Keratinocyte (primary cell): ENCODE data around the gene MAP3K3. TPM values are rescaled to one million over a fixed set of nuclear protein-coding genes. Genes with fewer than 3 reads are reported as not detected.

Experiments
- DNase-seq: peaks from one replicate; pipeline ENCODE4 v3.0.0-alpha.2; 2011; ENCODE audit warnings: low read depth, missing footprints, low spot score
- FAIRE-seq: peaks from 2 replicates; lab custom pipeline; 2011; peaks lifted over from hg19 to GRCh38; lab: Jason Lieb, UNC
- H2AFZ ChIP-seq: 2 replicates; pipeline ENCODE4 v1.6.0; 2012; ENCODE audit warnings: low read length, control low read depth, inconsistent platforms; ENCODE audit not compliant: control insufficient read depth
- H3K27ac ChIP-seq: 2 replicates; pipeline ENCODE4 v1.5.1; 2011; ENCODE audit warnings: low read length; ENCODE audit not compliant: control insufficient read depth, insufficient read depth
- H3K27me3 ChIP-seq: 3 replicates; pipeline ENCODE4 v1.6.0; 2011; ENCODE audit warnings: low read length; ENCODE audit not compliant: control insufficient read depth, insufficient read depth; ENCODE audit errors: extremely low read depth
- H3K36me3 ChIP-seq, 2 experiments: 2 replicates in 1 of 2; 3 replicates in 1 of 2; pipeline ENCODE4 v1.5.1; 2011; ENCODE audit warnings: low read length in 2 of 2, mild to moderate bottlenecking in 1 of 2; ENCODE audit not compliant: control insufficient read depth in 2 of 2, insufficient read depth in 2 of 2; ENCODE audit errors: extremely low read depth in 1 of 2
- H3K4me1 ChIP-seq: 3 replicates; pipeline ENCODE4 v1.5.1; 2011; ENCODE audit warnings: low read length; ENCODE audit not compliant: control insufficient read depth, insufficient read depth; ENCODE audit errors: extremely low read depth
- H3K4me2 ChIP-seq: 3 replicates; pipeline ENCODE4 v1.6.0; 2011; ENCODE audit warnings: low read depth, low read length; ENCODE audit not compliant: control insufficient read depth, insufficient read depth; ENCODE audit errors: extremely low read depth
- H3K4me3 ChIP-seq, 3 experiments: fragments of 200-600 bp in 1 of 3; sonication (generic) in 1 of 3; 2 replicates in 2 of 3; 3 replicates in 1 of 3; pipeline ENCODE4 v1.5.1; 2011 to 2016; ENCODE audit warnings: low read length in 3 of 3, mild to moderate bottlenecking in 3 of 3, control low read depth in 2 of 3, inconsistent platforms in 1 of 3, low read depth in 1 of 3, mixed read lengths in 1 of 3, mixed run types in 1 of 3, moderate library complexity in 1 of 3; ENCODE audit not compliant: control insufficient read depth in 2 of 3, insufficient read depth in 2 of 3; ENCODE audit errors: extremely low read depth in 1 of 3
- H3K79me2 ChIP-seq: 2 replicates; pipeline ENCODE4 v1.6.0; 2012; ENCODE audit warnings: low read length; ENCODE audit not compliant: control insufficient read depth, insufficient read depth
- H3K9ac ChIP-seq: 3 replicates; pipeline ENCODE4 v1.6.0; 2011; ENCODE audit warnings: low read length; ENCODE audit not compliant: control insufficient read depth, insufficient read depth; ENCODE audit errors: extremely low read depth
- H3K9me1 ChIP-seq: 3 replicates; pipeline ENCODE4 v1.6.0; 2011; ENCODE audit warnings: low read length; ENCODE audit not compliant: control insufficient read depth, insufficient read depth; ENCODE audit errors: extremely low read depth
- H3K9me3 ChIP-seq: 2 replicates; pipeline ENCODE4 v1.5.1; 2012; ENCODE audit warnings: low read depth, low read length; ENCODE audit not compliant: control insufficient read depth
- H4K20me1 ChIP-seq: 3 replicates; pipeline ENCODE4 v1.6.0; 2011; ENCODE audit warnings: low read length; ENCODE audit not compliant: control insufficient read depth, insufficient read depth; ENCODE audit errors: extremely low read depth
- CTCF ChIP-seq, 3 experiments: IDR thresholded peaks in 1 of 3; conservative IDR thresholded peaks in 1 of 3; optimal IDR thresholded peaks in 1 of 3; 2 replicates in 2 of 3; 3 replicates in 1 of 3; pipeline versions ENCODE3 to v1.5.1; 2011; ENCODE audit warnings: low read length in 3 of 3, mild to moderate bottlenecking in 3 of 3, moderate library complexity in 2 of 3, control low read depth in 1 of 3, inconsistent platforms in 1 of 3; ENCODE audit not compliant: insufficient read depth in 2 of 3; ENCODE audit errors: extremely low read depth in 1 of 3
- EZH2 ChIP-seq: IDR thresholded peaks from one replicate; pipeline ENCODE4 v1.6.1; 2012; ENCODE audit warnings: inconsistent platforms, mild to moderate bottlenecking, low read length, moderate library complexity
- dilution Hi-C: fragments of 300-500 bp; cut with MboI; formaldehyde crosslinking; loops from one replicate; pipeline ENCODE4 v1.7.0; 2020; ENCODE audit warnings: low sequenced_read_pairs; ENCODE audit not compliant: extremely low pct_ligation_motif_present
- polyA plus RNA-seq, 5 experiments: library from polyadenylated mRNA; depleted of rRNA in 3 of 5; stranded (reverse) in 3 of 5; stranded (forward) in 1 of 5; unstranded in 1 of 5; fragments of >200 nt; gene quantifications; 1 replicate in 1 of 5; 2 replicates in 3 of 5; 3 replicates in 1 of 5; pipeline versions ENCODE4 v1.2.1 to v1.2.3, GENCODE V29; 2011 to 2012; ENCODE audit warnings: missing spikeins in 2 of 5, low read depth in 1 of 5, low replicate concordance in 1 of 5

The MAP3K3 gene
- polyA plus RNA-seq, 1 donor (not counting 4 experiments of a cell fraction or from before 2014, with no cell fraction given), result 9.8 TPM

- Histone ChIP-seq H3K79me2 (no peaks in the 10 kb centered on the region), H3K9ac (no peak overlapping the region), H2AFZ (no peak overlapping the region), H4K20me1 (no peaks in the 10 kb centered on the region), H3K9me3 (no peaks in the 10 kb centered on the region), H3K27ac (no peak overlapping the region), H3K27me3 (no peaks in the 10 kb centered on the region), H3K4me2 (no peak overlapping the region), H3K4me1 (no peaks in the 10 kb centered on the region), H3K9me1 (no peaks in the 10 kb centered on the region), H3K36me3 (peaks cover 4 to 5% of the 10 kb centered on the region in 2 experiments), H3K4me3 (no peak overlapping the region)
- DNase-seq (no peak), FAIRE-seq (no peak)
- dilution Hi-C loops, result no loop called here
- no peak for TF ChIP-seq EZH2
- TF ChIP-seq CTCF (optimal IDR thresholded peaks at IDR 0.05 in 1 of 3, IDR thresholded peaks at IDR 0.05 in 1 of 3, conservative IDR thresholded peaks at IDR 0.05 in 1 of 3; ENCODE audit: extremely low read depth in 1 of 3, insufficient read depth in 2 of 3, low read length in 3 of 3), result no peak
These were observed 37.6 kb downstream of the MAP3K3 start for GRCh38 chr17:63659850-63660249.

GRCh38 chr17:63665527-63666214 lies 43.5 kb downstream of the MAP3K3 start:
- FAIRE-seq, result no peak
- no peaks in the 10 kb centered on the region for H4K20me1 ChIP-seq
- H3K9ac ChIP-seq, result no peak overlapping the region
- no peak overlapping the region for H2AFZ ChIP-seq
- H3K36me3 ChIP-seq, result peaks cover 0 to 8% of the 10 kb centered on the region in 2 experiments
- no peak overlapping the region for H3K4me3 ChIP-seq
- no peaks in the 10 kb centered on the region for H3K27me3 ChIP-seq
- no peak overlapping the region for H3K27ac ChIP-seq
- DNase-seq, result no peak
- TF ChIP-seq EZH2, result no peak
- TF ChIP-seq CTCF (optimal IDR thresholded peaks at IDR 0.05 in 1 of 3, IDR thresholded peaks at IDR 0.05 in 1 of 3, conservative IDR thresholded peaks at IDR 0.05 in 1 of 3; ENCODE audit: extremely low read depth in 1 of 3, insufficient read depth in 2 of 3, low read length in 3 of 3), result no peak
- H3K4me2 ChIP-seq, result no peak overlapping the region
- no peaks in the 10 kb centered on the region for H3K4me1 ChIP-seq
- no peaks in the 10 kb centered on the region for H3K9me3 ChIP-seq
- H3K9me1 ChIP-seq, result no peaks in the 10 kb centered on the region
- dilution Hi-C loops, result no loop called here
- no peaks in the 10 kb centered on the region for H3K79me2 ChIP-seq
